Kidney capillary endothelial cell (primary cell): ENCODE results near the gene C11orf21.

ENCODE experiments used
- DNase-seq: peaks from one replicate; pipeline ENCODE4 v3.0.0-alpha.2; 2018; ENCODE audit warnings: low spot score

C11orf21 gene

DNA sequence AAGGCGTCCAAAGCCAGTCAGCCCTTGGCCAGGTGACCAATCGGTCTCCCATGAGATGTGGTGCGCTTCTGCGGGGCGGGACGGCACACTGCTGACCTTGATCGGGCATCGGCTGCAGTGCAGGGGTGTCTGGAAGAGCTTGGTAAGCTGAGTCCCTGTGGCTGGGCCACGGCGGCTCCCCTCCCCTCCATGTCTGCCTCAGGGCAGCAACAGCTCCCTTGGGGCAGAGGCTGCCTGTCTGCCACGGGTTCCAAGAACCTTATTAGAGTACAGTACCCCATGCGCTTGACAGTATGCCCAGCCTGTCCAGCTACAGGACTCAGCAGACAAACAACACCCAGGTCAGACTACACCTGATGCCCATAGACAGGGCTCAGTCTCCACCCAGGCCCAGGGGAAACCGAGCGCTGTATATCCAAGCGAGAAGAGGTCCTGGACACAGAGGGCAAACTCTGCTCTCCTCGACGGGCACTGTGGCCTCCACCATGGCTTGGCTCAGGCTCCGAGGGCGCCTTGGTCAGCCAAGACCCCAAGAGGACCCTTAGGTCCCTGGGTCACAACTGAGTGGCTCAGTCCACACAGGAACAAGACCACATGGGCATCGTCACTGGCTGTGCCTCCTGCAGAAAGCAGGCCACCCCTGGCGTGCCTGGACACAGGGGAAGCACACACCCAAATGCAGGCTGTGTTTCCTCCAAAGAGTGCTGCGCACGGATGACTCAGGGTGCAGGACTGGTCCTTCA lies 19.0 kb upstream of the C11orf21 start:
- DNase-seq: no peak

DNA sequence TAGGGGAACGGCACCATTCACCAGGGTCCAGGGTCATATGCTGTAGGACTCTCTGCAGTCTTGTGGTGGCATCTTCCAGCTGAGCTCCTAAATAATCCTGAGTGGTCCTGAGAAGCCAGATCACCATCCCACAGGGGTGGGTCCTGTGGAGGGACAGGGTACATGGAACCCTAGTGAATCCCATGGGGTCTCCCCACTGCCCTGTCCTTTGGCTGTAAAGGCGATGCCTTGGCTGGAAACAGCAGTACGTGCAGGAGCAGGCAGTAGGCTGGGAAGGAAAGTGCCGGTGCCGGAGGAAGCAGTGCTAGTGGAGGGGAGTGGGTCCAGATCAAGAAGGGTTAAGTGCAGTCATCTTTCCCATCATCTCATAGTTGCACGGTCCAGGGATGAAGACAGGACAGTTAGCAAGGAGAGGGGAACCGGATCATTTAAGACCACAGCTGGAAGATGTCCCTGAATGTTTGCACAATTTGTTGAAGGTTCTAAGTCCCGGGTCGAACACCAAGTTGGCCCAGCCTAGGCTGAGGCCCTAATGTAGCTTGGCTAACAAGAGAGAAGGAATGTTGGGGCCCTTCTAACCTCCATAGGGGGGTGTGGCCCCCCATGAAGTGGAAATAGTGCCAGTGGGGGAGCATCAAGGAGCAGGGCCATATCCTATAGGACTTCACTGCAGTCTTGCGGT lies 18.2 kb upstream of the C11orf21 start:
- no peak for DNase-seq

GRCh38 chr11:2318707-2319106 lies 17.0 kb upstream of the C11orf21 start:
- no peak for DNase-seq

DNA sequence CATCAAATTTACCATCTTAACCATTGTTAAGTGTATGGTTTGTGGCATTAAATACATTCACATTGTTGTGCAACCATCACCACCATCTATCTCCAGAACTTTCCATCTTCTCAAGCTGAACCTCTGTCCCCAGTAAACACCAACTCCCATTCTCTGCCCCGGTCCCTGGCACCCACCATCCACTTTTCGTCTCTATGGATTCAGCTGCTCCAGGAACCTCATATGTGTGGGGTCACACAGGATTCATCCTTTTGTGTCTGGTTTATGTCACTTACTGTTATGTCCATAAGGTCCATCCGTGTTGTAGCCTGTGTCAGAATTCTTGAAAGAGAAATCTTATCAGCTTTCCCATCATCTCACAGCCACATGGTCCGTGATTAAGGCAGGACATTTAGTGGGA lies 16.4 kb upstream of the C11orf21 start:
- no peak for DNase-seq

DNA sequence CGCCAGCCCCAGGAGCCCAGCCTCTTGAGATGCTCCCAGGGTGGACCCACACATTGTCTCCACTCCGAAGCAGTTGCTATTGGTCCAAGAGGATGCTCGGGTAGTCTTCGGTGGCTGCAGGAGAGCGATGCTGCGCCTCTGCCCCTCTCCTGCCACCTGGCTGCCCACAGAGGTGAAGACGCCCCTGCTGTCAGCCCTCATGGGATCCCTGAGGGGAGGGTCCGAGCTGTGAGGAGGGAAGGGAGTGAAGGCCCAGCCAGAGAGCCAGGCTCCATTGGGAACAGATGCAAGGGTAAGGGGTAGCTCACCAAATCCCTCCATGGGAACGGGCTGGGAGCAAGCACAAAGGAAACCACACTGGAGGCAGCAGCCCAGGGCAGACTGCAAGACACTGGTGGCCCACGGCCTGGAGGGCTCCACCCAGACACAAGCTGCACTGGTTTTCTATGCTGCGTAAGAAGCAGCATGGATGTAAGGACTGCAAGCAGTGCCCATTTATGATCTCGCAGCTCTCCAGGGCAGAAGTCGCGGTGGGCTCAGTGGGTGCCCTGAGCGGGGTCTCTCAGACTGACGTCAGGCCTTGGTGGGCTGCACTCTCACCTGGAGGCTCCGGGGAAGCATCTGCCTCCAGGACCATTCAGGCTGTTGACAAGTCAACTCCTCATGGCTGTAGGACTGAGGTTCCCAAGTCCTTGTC lies 15.8 kb upstream of the C11orf21 start:
- no peak for DNase-seq

DNA sequence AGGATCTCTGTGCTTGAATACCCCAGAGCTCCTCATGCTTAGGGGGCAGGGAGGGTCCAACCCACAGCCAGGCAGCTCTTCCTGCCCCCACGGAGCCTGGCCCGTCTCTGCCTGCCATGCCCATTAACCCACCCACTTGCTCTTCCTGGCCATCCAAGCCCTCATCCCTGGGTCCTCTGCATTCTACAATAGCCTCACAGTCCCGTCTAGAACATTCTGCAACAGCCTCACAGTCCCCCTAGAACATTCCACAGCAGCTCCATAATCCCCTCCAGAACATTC lies 15.2 kb upstream of the C11orf21 start:
- no peak for DNase-seq

GRCh38 chr11:2316169-2316962 lies 14.6 kb upstream of the C11orf21 start:
- no peak for DNase-seq

DNA sequence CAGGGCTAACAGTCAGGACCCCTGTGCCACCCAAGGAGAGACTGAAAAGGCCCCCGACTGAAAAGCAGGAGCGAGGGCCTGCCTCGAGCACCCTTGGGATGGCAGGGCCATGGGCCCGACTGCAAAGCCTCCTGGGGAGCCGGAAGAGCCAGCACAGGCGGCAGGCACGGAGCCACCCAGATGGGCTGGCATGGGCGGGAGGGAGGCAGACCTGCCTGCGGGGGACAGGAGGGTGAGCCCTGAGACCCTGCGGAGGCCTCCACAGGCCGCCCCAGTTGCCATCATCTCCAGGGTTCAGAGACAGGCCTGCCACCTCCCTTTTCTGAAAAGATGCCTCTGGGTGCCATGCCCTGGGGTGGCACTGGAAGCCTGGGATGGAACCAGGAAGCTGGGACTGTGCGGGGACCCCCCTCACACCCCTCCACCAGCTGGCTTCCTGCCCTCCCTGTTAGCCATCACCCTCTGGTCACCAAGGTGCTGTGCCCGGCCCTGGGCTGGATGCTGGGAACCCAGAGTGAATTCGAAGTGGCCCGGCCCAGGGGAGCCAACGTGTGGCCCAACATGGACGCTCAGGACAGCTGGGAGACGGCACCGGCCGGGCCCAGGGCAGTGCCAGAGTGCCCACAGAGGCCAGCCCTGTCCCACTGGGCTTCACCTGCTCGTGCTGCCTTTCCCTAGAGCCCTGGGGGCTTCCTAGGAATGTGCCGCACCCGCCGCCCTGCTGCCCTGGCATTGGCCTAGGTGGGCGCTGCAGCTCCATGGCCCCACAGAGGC lies 13.9 kb upstream of the C11orf21 start:
- no peak for DNase-seq

DNA sequence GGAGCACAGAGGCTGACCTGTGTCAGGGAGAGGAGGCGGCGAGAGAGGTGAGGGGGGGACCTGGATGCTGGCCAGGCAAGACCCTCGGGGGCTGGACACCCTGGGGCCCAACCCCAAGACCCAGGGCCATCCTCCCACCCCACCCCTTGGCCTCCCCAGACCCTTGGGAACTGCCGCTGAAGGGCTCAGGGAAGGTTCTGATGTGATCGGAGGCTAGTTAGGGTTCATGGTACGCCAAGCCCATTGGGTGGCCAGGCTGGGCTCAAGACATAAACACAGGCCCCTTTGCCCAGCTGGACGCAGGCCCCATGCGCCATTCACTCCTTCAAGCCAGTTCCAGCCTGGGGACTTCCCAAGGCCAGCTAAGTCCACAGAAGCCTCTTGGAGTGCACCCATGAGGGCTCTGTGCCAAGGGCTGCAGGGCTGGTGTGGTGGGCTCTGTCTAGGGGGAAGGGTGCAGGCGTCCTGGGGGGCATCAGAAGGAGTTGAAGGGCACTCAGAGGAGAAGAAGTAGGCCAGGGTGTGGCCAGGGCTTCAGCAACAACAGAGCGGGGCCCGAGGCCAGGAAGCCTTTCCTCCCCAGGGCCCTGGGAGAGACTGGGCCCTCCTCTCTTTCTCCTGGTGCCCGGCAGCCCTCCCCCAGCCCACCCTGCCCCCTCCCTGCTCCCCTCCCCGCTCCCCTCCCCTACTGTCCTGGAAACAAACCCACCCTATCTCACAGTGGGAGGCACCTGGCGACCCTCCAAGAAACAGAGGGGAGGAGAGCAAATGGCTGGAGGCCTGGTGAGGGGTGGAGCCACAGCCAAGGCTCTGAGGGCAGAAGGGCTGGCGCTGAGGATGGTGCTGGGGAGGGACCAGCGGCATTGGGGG lies 13.0 kb upstream of the C11orf21 start:
- no peak for DNase-seq

DNA sequence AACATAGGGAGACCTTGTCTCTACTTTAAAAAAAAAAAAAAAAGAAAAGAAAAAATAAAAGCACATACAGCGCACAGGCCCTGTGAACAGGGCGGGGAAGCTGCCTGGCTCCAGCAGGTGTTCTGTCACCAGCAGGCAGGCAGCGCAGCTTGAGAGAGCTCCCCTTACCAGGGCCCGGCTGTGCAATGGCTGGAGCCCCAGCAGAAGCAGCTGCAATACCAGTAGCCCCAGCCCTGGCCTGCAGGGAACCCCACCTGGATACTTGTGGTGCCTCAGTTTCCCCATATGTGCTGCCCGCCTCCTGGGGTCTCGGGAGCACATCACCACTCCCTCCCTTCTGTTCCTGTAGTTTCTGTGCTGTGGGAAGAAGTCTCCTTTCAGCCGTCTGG lies 12.4 kb upstream of the C11orf21 start:
- DNase-seq: no peak

DNA sequence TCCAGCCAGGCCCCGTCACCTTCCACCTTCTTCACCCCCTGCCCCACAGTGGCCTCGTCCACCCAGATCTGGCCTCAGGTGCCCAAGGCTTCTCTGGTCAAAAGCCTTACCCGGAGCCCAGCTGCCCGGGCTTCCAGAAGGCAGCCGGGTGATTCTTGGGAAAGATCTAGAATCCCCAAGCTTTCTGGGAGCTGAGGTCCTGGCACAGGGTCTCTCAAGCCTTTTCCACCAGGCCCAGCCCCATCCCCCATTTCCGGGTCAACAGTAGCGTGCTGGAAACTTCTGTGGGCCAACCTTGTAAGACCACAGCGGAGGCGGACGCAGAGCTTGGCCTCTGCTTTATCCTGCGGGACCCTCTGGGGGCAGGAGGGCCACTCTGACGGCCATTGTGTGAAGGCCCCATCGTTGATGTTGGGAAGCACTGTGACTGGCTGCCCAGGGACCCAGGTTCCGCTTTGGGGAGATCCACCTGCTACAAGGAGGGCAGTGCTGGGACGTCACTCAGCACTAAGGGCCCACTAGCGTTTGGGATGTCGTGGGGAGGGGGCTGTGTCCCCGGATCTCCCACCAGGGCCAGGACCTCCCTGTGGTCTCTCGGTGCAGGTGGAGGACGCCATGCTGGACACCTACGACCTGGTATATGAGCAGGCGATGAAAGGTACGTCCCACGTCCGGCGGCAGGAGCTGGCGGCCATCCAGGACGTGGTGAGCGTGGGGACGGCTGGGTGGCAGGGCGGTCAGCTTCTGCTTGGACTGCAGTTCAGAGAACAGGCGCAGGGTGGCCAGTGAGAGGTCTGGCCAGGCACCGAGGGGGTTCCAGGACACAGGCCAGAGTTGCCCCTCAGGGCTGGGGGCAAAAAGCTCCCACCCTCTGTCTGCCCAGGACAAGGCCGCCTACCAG lies 11.6 kb upstream of the C11orf21 start:
- no peak for DNase-seq

GRCh38 chr11:2312232-2313042 lies 10.7 kb upstream of the C11orf21 start:
- peak; percentile 36 for DNase-seq

- no peak for DNase-seq
These were observed 9.8 kb upstream of the C11orf21 start for GRCh38 chr11:2311353-2312133.

- DNase-seq: no peak
These were observed 9.2 kb upstream of the C11orf21 start for GRCh38 chr11:2310786-2311352.

GRCh38 chr11:2310073-2310785 lies 8.5 kb upstream of the C11orf21 start:
- DNase-seq: no peak

- no peak for DNase-seq
These were observed 7.7 kb upstream of the C11orf21 start for GRCh38 chr11:2309251-2310072.
